PC-3 (cell line): ENCODE data around the gene FSTL4. TPM values are rescaled to one million over a fixed set of nuclear protein-coding genes. Genes with fewer than 3 reads are reported as not detected.

Source experiments
- ATAC-seq: fragments of 200-7000 bp; cut with Tn5 transposase; 2 replicates; pipeline ENCODE4 v1.9.1; 2020; ENCODE audit warnings: mild to moderate bottlenecking, moderate library complexity
- BruUV-seq: library from RNA; stranded (reverse); fragments of 400-500 nt; replicated peaks from 2 replicates; lab custom pipeline; 2021; lab: Mats Ljungman, UMichigan
- CTCF ChIA-PET: fragments of 300-600 bp; sonication (Branson Sonifier 250); formaldehyde crosslinking; loops from one replicate; lab custom pipeline; 2022; ENCODE audit warnings: antibody characterized with exemption; lab: Charles Lee
- POLR2A ChIA-PET: fragments of 300-600 bp; sonication (Branson Sonifier 250); formaldehyde crosslinking; loops from one replicate; lab custom pipeline; 2022; ENCODE audit warnings: antibody characterized with exemption; ENCODE audit not compliant: unreplicated experiment; lab: Charles Lee
- DNase-seq: peaks from one replicate; pipeline ENCODE4 v3.0.0-alpha.2; 2015
- H2AFZ ChIP-seq: fragments of 300-600 bp; sonication (generic); 2 replicates; pipeline ENCODE4 v1.6.0; 2016; ENCODE audit warnings: antibody characterized with exemption, low read length
- H3F3A ChIP-seq: fragments of 300-600 bp; sonication (generic); one replicate; pipeline ENCODE4 v1.6.0; 2017; ENCODE audit warnings: antibody characterized with exemption, low read length, control low read depth, mild to moderate bottlenecking; ENCODE audit not compliant: unreplicated experiment
- H3K27ac ChIP-seq: fragments of 300-600 bp; sonication (generic); 2 replicates; pipeline ENCODE4 v1.5.1; 2016; ENCODE audit warnings: mild to moderate bottlenecking, low read length
- H3K27me3 ChIP-seq: fragments of 300-600 bp; sonication (generic); 2 replicates; pipeline ENCODE4 v1.6.1; 2016; ENCODE audit warnings: low read length, mixed read lengths
- H3K36me3 ChIP-seq: fragments of 300-600 bp; sonication (generic); 2 replicates; pipeline ENCODE4 v1.6.1; 2016; ENCODE audit warnings: low read depth, mixed run types, low read length, mixed read lengths
- H3K4me1 ChIP-seq: fragments of 300-600 bp; sonication (generic); 2 replicates; pipeline ENCODE4 v1.5.1; 2016; ENCODE audit warnings: low read length; ENCODE audit not compliant: insufficient read depth
- H3K4me2 ChIP-seq: fragments of 300-600 bp; sonication (generic); 2 replicates; pipeline ENCODE4 v1.6.0; 2016; ENCODE audit warnings: low read length
- H3K4me3 ChIP-seq: fragments of 300-600 bp; sonication (generic); 2 replicates; pipeline ENCODE4 v1.5.1; 2016; ENCODE audit warnings: mild to moderate bottlenecking, low read length, mixed read lengths
- H3K79me2 ChIP-seq: fragments of 300-600 bp; sonication (generic); 2 replicates; pipeline ENCODE4 v1.6.1; 2017; ENCODE audit warnings: low read length, mixed read lengths
- H3K9ac ChIP-seq: fragments of 300-600 bp; sonication (generic); 2 replicates; pipeline ENCODE4 v1.6.0; 2016; ENCODE audit warnings: mild to moderate bottlenecking, low read length
- H3K9me2 ChIP-seq: fragments of 300-600 bp; sonication (generic); replicated peaks from 2 replicates; pipeline ENCODE4 v1.6.1; 2016; ENCODE audit warnings: mixed run types, low read length, mixed read lengths
- H3K9me3 ChIP-seq: fragments of 300-600 bp; sonication (generic); 2 replicates; pipeline ENCODE4 v1.6.1; 2016; ENCODE audit warnings: low read length, mixed read lengths
- H4K20me1 ChIP-seq: fragments of 300-600 bp; sonication (generic); 2 replicates; pipeline ENCODE4 v1.6.1; 2016; ENCODE audit warnings: low read length, mixed read lengths
- CTCF ChIP-seq: fragments of 300-600 bp; sonication (generic); conservative IDR thresholded peaks from 2 replicates; pipeline ENCODE4 v1.5.1; 2017; ENCODE audit warnings: antibody characterized with exemption, low read depth, mild to moderate bottlenecking, low read length
- EZH2 ChIP-seq: fragments of 300-600 bp; sonication (generic); IDR thresholded peaks from one replicate; pipeline ENCODE4 v1.6.1; 2017; ENCODE audit warnings: antibody characterized with exemption, mild to moderate bottlenecking, low read length; ENCODE audit not compliant: unreplicated experiment
- EZH2phosphoT487 ChIP-seq: fragments of 300-600 bp; sonication (generic); IDR thresholded peaks from 2 replicates; pipeline ENCODE4 v1.6.1; 2018; ENCODE audit warnings: mild to moderate bottlenecking, antibody characterized with exemption, low read length, borderline replicate concordance
- intact Hi-C: fragments of 100-400 bp; cut with micrococcal nuclease; formaldehyde crosslinking; loops from 2 replicates; pipeline ENCODE4 v1.9.0; 2023
- total RNA-seq: library from RNA; depleted of rRNA; stranded (reverse); fragments of >200 nt; gene quantifications from 2 replicates; pipeline ENCODE4 v1.2.3, GENCODE V29; 2014

Gene FSTL4
- total RNA-seq, 1 experiment from 2014 or later = 4.2 TPM

DNA sequence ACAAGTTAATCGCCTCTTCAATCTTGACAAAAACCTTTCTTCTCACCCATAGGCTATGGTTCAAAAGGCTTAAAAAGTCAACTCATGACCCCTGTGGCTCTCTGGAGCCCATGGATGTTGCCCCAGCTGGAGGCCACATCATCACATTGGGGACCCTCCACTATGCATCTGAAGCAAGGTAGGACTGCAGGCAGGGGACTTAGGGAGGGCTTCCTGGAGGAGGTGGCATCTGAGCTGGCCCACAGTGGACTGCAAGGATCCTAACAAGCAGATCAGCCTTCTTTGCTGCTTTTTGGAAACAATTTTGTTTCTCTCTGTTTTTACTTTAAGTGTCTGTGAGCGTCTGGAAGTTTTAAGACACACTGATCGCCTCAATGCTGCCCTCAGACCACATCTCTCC, 325.9 kb downstream of the FSTL4 start:
- TF ChIP-seq EZH2phosphoT487 (no peak), CTCF (no peak), EZH2 (no peak)
- no peak overlapping the region for H3K4me2 ChIP-seq
- no peaks in the 10 kb centered on the region for H4K20me1 ChIP-seq
- no peak overlapping the region for H3K27ac ChIP-seq
- H3K9me2 ChIP-seq = no peaks in the 10 kb centered on the region
- POLR2A ChIA-PET = no interaction called here
- H3K4me1 ChIP-seq = peaks cover 23% of the 10 kb centered on the region
- no peak overlapping the region for H3K4me3 ChIP-seq
- no peak overlapping the region for H3K9ac ChIP-seq
- BruUV-seq = no TSS peak
- H2AFZ ChIP-seq = no peak overlapping the region
- H3F3A ChIP-seq = no peaks in the 10 kb centered on the region
- no peaks in the 10 kb centered on the region for H3K36me3 ChIP-seq
- H3K79me2 ChIP-seq = no peaks in the 10 kb centered on the region
- ATAC-seq (no peak), DNase-seq (no peak)
- CTCF ChIA-PET = interaction anchor here (0.7 kb wide), 1 partner anchor 41 kb away, joined by 6 read pairs; no protein-coding TSS in a partner anchor
- intact Hi-C loops = no loop called here
- no peaks in the 10 kb centered on the region for H3K9me3 ChIP-seq
- no peaks in the 10 kb centered on the region for H3K27me3 ChIP-seq

DNA sequence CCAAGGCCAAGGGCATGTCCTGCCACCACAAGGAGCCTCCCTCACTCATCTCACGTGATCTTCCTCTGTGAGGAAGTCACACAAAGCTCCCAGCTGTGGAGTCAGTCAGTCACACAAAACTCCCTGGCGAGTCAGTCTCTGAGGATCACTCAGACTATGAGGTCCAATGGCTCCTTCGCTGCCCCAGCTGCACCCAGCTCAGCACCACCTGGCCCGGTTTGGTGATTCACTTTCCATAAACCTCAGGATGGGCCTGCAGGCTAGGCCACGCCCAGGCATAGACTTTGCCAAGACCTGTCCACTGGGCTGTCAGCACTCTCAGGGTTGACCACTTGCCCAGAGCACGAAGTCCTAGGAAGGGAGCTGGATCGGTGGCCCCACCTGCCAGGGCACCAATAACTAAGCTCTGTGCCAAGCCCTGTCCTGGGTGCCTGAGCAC, 326.7 kb downstream of the FSTL4 start:
- ATAC-seq (peak; percentile 93), DNase-seq (peak; percentile 90)
- Histone ChIP-seq H3K27me3 (no peaks in the 10 kb centered on the region), H3K4me2 (no peak overlapping the region), H3K79me2 (no peaks in the 10 kb centered on the region), H3K9me2 (no peaks in the 10 kb centered on the region), H3K4me3 (no peak overlapping the region), H4K20me1 (no peaks in the 10 kb centered on the region), H3K9ac (no peak overlapping the region), H3K27ac (peak overlapping the region; percentile 58), H3K4me1 (peaks cover 23% of the 10 kb centered on the region), H2AFZ (no peak overlapping the region), H3K9me3 (no peaks in the 10 kb centered on the region), H3K36me3 (no peaks in the 10 kb centered on the region), H3F3A (no peaks in the 10 kb centered on the region)
- TF ChIP-seq CTCF (no peak), EZH2 (no peak), EZH2phosphoT487 (no peak)
- ChIA-PET POLR2A (interaction anchor here (0.6 kb wide), 1 partner anchor 153 kb away, joined by 3 read pairs; no protein-coding TSS in a partner anchor), CTCF (no interaction called here)
- BruUV-seq = no TSS peak
- intact Hi-C loops = loop anchor here (2.0 kb wide), 1 partner anchor 41 kb away; no protein-coding TSS in a partner anchor

GRCh38 chr5:133284306-133284705, 328.0 kb downstream of the FSTL4 start:
- H4K20me1 ChIP-seq = no peaks in the 10 kb centered on the region
- H3K9me2 ChIP-seq = no peaks in the 10 kb centered on the region
- no peaks in the 10 kb centered on the region for H3K27me3 ChIP-seq
- no peaks in the 10 kb centered on the region for H3K79me2 ChIP-seq
- POLR2A ChIA-PET = no interaction called here
- no peaks in the 10 kb centered on the region for H3K36me3 ChIP-seq
- ATAC-seq (no peak), DNase-seq (no peak)
- TF ChIP-seq CTCF (no peak), EZH2 (no peak), EZH2phosphoT487 (no peak)
- intact Hi-C loops = loop anchor here (2.0 kb wide), 1 partner anchor 40 kb away; no protein-coding TSS in a partner anchor
- H3F3A ChIP-seq = no peaks in the 10 kb centered on the region
- H3K27ac ChIP-seq = no peak overlapping the region
- no peak overlapping the region for H3K9ac ChIP-seq
- CTCF ChIA-PET = no interaction called here
- peaks cover 23% of the 10 kb centered on the region for H3K4me1 ChIP-seq
- no peaks in the 10 kb centered on the region for H3K9me3 ChIP-seq
- no peak overlapping the region for H3K4me2 ChIP-seq
- H3K4me3 ChIP-seq = no peak overlapping the region
- H2AFZ ChIP-seq = no peak overlapping the region
- no TSS peak for BruUV-seq
